ENCODE data around the gene ZNF280C. TPM values are rescaled to one million over a fixed set of nuclear protein-coding genes. Genes with fewer than 3 reads are reported as not detected.

ZNF280C gene
- total RNA-seq, 1 donor from 2014 or later, result 7.4 TPM

DNA sequence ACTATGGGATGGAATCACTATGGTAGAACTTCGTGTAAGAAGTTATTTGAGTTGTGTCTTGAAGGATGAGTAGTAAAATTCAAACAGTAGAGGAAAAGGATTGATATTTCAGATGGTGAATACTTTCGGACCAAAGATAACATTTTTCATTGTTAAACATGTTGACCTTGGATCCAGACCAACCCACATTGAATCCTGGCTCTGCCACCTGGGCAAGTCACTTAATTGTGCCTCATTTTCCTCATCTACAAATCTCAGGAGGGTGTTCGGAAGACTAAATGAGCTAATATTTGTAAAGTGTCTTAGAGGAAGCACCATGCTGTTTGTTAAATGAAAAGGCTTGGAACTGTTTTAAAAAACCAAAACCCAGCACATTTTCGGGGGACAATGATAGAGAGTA is 101.7 kb downstream of the ZNF280C start:
- H3K36me3 Mint-ChIP-seq (ENCODE audit: low read depth, unreplicated experiment), result no peaks in the 10 kb centered on the region
- peaks cover 5% of the 10 kb centered on the region for H3K27me3 Mint-ChIP-seq (ENCODE audit: unreplicated experiment)
- TF ChIP-seq, protein P1, sequence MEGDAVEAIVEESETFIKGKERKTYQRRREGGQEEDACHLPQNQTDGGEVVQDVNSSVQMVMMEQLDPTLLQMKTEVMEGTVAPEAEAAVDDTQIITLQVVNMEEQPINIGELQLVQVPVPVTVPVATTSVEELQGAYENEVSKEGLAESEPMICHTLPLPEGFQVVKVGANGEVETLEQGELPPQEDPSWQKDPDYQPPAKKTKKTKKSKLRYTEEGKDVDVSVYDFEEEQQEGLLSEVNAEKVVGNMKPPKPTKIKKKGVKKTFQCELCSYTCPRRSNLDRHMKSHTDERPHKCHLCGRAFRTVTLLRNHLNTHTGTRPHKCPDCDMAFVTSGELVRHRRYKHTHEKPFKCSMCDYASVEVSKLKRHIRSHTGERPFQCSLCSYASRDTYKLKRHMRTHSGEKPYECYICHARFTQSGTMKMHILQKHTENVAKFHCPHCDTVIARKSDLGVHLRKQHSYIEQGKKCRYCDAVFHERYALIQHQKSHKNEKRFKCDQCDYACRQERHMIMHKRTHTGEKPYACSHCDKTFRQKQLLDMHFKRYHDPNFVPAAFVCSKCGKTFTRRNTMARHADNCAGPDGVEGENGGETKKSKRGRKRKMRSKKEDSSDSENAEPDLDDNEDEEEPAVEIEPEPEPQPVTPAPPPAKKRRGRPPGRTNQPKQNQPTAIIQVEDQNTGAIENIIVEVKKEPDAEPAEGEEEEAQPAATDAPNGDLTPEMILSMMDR (IDR thresholded peaks at IDR 0.05; ENCODE audit: unreplicated experiment), result no peak
- H3K4me3 Mint-ChIP-seq (ENCODE audit: unreplicated experiment), result peak overlapping the region; percentile 94
- peaks cover 11% of the 10 kb centered on the region for H3K4me1 Mint-ChIP-seq (ENCODE audit: unreplicated experiment)
- no peaks in the 10 kb centered on the region for H3K9me3 Mint-ChIP-seq (ENCODE audit: unreplicated experiment)
- DNase-seq (ENCODE audit: low spot score), result no peak
- peak overlapping the region; percentile 23 for H3K27ac Mint-ChIP-seq (ENCODE audit: unreplicated experiment)

DNA sequence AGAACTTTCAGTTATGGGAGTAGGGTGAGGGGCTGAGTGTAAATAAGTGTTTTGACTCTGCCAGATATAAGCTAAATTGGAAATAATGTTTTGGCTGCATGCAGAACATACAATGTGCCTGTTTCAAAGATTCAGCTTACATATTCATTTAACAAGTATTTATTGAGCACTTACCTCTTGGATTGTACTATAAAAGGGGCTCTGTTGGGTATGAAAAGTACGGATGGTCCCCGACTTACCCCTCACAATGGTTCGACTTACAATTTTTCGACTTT is 102.3 kb downstream of the ZNF280C start:
- Mint-ChIP-seq H3K36me3 (ENCODE audit: low read depth, unreplicated experiment) (no peaks in the 10 kb centered on the region), H3K4me3 (ENCODE audit: unreplicated experiment) (peak overlapping the region; percentile 94), H3K27ac (ENCODE audit: unreplicated experiment) (peak overlapping the region; percentile 93), H3K27me3 (ENCODE audit: unreplicated experiment) (peaks cover 5% of the 10 kb centered on the region), H3K4me1 (ENCODE audit: unreplicated experiment) (peaks cover 11% of the 10 kb centered on the region), H3K9me3 (ENCODE audit: unreplicated experiment) (no peaks in the 10 kb centered on the region)
- TF ChIP-seq, protein P1 (IDR thresholded peaks at IDR 0.05; ENCODE audit: unreplicated experiment), result no peak
- no peak for DNase-seq (ENCODE audit: low spot score)

DNA sequence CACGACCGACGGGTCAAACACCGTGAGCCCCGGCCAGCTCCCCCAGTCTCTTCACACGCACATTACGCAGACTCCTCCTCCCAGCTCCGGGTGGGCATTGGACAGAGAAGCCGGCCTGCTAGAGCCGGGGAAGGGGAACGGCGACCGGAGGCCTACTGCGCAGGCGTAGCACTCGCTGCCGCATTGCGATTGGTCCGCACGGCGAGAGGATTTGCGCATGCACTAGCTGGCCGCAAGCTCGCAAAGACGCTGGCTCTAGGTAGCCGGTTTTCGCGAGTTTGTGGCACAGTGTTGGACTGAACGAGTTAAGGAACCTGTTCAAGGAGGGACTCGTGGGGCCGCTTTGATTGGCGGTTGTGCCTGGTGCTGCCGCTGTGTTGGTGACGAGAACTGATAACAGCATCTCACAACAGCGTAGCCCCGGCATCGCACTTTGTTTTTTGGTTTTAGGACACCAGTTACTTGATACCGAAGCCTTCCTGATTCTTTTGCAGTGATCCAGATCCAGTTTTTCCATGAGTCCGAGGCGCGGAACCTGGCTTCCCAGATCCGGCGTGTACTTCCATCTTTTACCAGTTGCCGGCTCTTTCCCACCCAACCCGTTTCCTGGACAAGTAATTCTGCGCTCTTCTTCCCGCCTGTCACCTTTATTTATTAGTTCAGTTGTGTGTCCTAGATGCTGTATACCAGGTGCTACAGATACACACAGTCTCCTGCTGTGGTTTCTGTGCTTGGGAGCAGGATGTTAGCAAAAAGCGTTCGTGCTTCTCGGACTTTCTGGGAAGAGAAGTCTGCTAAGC is 102.8 kb downstream of the ZNF280C start, which contains the start of gene AIFM1:
TSS of gene AIFM1 (minus strand) at position 139 of the 800 bp plus-strand sequence. CDS start 185 bp downstream, outside the sequence.
- Mint-ChIP-seq H3K9me3 (ENCODE audit: unreplicated experiment) (no peaks in the 10 kb centered on the region), H3K4me3 (ENCODE audit: unreplicated experiment) (peak within 1 kb of the TSS; percentile 94), H3K27ac (ENCODE audit: unreplicated experiment) (peak within 1 kb of the TSS; percentile 93), H3K36me3 (ENCODE audit: low read depth, unreplicated experiment) (no peaks in the 10 kb centered on the region), H3K27me3 (ENCODE audit: unreplicated experiment) (peaks cover 5% of the 10 kb centered on the region), H3K4me1 (ENCODE audit: unreplicated experiment) (peaks cover 11% of the 10 kb centered on the region)
- peak; percentile 83 for DNase-seq (ENCODE audit: low spot score)
- TF ChIP-seq, protein P1 (IDR thresholded peaks at IDR 0.05; ENCODE audit: unreplicated experiment), result no peak

- no peaks in the 10 kb centered on the region for H3K9me3 Mint-ChIP-seq (ENCODE audit: unreplicated experiment)
- H3K27ac Mint-ChIP-seq (ENCODE audit: unreplicated experiment), result peak overlapping the region; percentile 93
- no peaks in the 10 kb centered on the region for H3K36me3 Mint-ChIP-seq (ENCODE audit: low read depth, unreplicated experiment)
- DNase-seq (ENCODE audit: low spot score), result no peak
- peaks cover 11% of the 10 kb centered on the region for H3K4me1 Mint-ChIP-seq (ENCODE audit: unreplicated experiment)
- peaks cover 4% of the 10 kb centered on the region for H3K27me3 Mint-ChIP-seq (ENCODE audit: unreplicated experiment)
- TF ChIP-seq, protein P1 (IDR thresholded peaks at IDR 0.05; ENCODE audit: unreplicated experiment), result no peak
- H3K4me3 Mint-ChIP-seq (ENCODE audit: unreplicated experiment), result peak overlapping the region; percentile 94
These were observed 103.5 kb downstream of the ZNF280C start for GRCh38 chrX:130165181-130165702.

DNA sequence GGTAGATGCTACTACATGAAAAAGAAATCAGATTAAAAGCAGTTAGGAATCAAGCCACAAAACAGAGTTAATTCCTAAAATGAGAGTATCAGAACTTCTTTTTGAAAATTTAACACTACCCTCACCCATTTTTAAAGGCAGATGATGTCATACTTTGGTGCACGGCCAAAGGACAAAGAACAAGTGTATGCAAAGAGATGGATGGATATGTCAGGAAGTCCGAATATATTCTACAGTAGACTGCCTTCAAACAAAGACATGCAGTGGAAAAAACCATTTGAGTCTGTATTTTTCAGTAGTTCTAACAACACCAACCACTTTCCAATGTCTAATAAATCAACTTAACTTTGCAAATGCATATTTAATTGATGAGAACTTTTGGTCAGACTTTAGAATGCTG is 105.3 kb downstream of the ZNF280C start:
- TF ChIP-seq, protein P1 (IDR thresholded peaks at IDR 0.05; ENCODE audit: unreplicated experiment), result no peak
- Mint-ChIP-seq H3K9me3 (ENCODE audit: unreplicated experiment) (no peaks in the 10 kb centered on the region), H3K36me3 (ENCODE audit: low read depth, unreplicated experiment) (no peaks in the 10 kb centered on the region), H3K27me3 (ENCODE audit: unreplicated experiment) (peaks cover 2% of the 10 kb centered on the region), H3K27ac (ENCODE audit: unreplicated experiment) (no peak overlapping the region), H3K4me3 (ENCODE audit: unreplicated experiment) (no peak overlapping the region), H3K4me1 (ENCODE audit: unreplicated experiment) (peaks cover 11% of the 10 kb centered on the region)
- DNase-seq (ENCODE audit: low spot score), result no peak

Data from endothelial cell (in vitro differentiated cells).